SK-N-SH (cell line): ENCODE results near the gene HLA-A. TPM values are rescaled to one million over a fixed set of nuclear protein-coding genes. Genes with fewer than 3 reads are reported as not detected.

ENCODE experiments used
- CTCF ChIA-PET: fragments of 300-600, 350-600 bp; formaldehyde crosslinking; extraction: SDS; loops from one replicate; lab custom pipeline; 2021; lab: Yijun Ruan, JAX
- POLR2A ChIA-PET: fragments of 350-600 bp; sonication (Branson Sonifier 250); formaldehyde crosslinking; extraction: SDS; loops from one replicate; lab custom pipeline; 2020; ENCODE audit warnings: antibody characterized with exemption, inconsistent platforms; lab: Yijun Ruan, JAX
- DNase-seq: peaks from one replicate; pipeline ENCODE4 v3.0.0; 2012
- H2AFZ ChIP-seq: fragments of 200-600 bp; sonication (generic); 2 replicates; pipeline ENCODE4 v1.8.1; 2016; ENCODE audit warnings: antibody characterized with exemption, mild to moderate bottlenecking, low read depth
- H3F3A ChIP-seq: fragments of 200-600 bp; sonication (generic); replicated peaks from 2 replicates; pipeline ENCODE3; 2016; ENCODE audit warnings: antibody characterized with exemption, mild to moderate bottlenecking; ENCODE audit not compliant: insufficient read depth
- H3K27ac ChIP-seq, 2 experiments: fragments of 200-500 bp in 1 of 2; fragments of 200-600 bp in 1 of 2; sonication (Bioruptor generic) in 1 of 2; sonication (generic), shearing (Covaris generic) in 1 of 2; 2 replicates each; pipeline versions ENCODE4 v1.5.1 to v1.6.1; 2014 to 2016; ENCODE audit warnings: low read depth in 2 of 2, inconsistent platforms in 1 of 2, low read length in 1 of 2, mild to moderate bottlenecking in 1 of 2, mixed read lengths in 1 of 2
- H3K27me3 ChIP-seq: fragments of 200-600 bp; sonication (generic), shearing (Covaris generic); 2 replicates; pipeline ENCODE4 v1.6.1; 2016; ENCODE audit warnings: mixed run types; ENCODE audit not compliant: insufficient read depth
- H3K36me3 ChIP-seq, 2 experiments: fragments of 200-500 bp in 1 of 2; fragments of 200-600 bp in 1 of 2; sonication (Bioruptor generic) in 1 of 2; sonication (generic) in 1 of 2; replicated peaks in 1 of 2; 2 replicates each; pipeline versions ENCODE3 to v1.5.1; 2014 to 2016; ENCODE audit warnings: low read length in 1 of 2, mild to moderate bottlenecking in 1 of 2; ENCODE audit not compliant: insufficient read depth in 2 of 2, control insufficient read depth in 1 of 2
- H3K4me1 ChIP-seq, 2 experiments: fragments of 200-500 bp in 1 of 2; fragments of 200-600 bp in 1 of 2; sonication (Bioruptor generic) in 1 of 2; sonication (generic), shearing (Covaris generic) in 1 of 2; 2 replicates each; pipeline versions ENCODE4 v1.5.1 to v1.6.1; 2014 to 2016; ENCODE audit warnings: low read depth in 1 of 2, low read length in 1 of 2, mixed run types in 1 of 2; ENCODE audit not compliant: insufficient read depth in 2 of 2, control insufficient read depth in 1 of 2
- H3K4me2 ChIP-seq: fragments of 200-600 bp; sonication (generic), shearing (Covaris generic); 2 replicates; pipeline ENCODE4 v1.6.1; 2017; ENCODE audit warnings: mixed run types
- H3K4me3 ChIP-seq, 2 experiments: fragments of 200-500 bp in 1 of 2; fragments of 200-600 bp in 1 of 2; sonication (Bioruptor generic) in 1 of 2; sonication (generic), shearing (Covaris generic) in 1 of 2; 2 replicates each; pipeline versions ENCODE4 v1.5.1 to v1.8.1; 2014 to 2016; ENCODE audit warnings: low read depth in 2 of 2, inconsistent platforms in 1 of 2, low read length in 1 of 2, mild to moderate bottlenecking in 1 of 2, mixed read lengths in 1 of 2, moderate library complexity in 1 of 2
- H3K79me2 ChIP-seq: fragments of 200-600 bp; sonication (generic); 2 replicates; pipeline ENCODE4 v1.8.1; 2017; ENCODE audit warnings: mild to moderate bottlenecking; ENCODE audit not compliant: insufficient read depth
- H3K9ac ChIP-seq: fragments of 200-600 bp; sonication (generic); 2 replicates; pipeline ENCODE4 v1.6.1; 2017; ENCODE audit warnings: mixed run types
- H3K9me2 ChIP-seq: fragments of 200-600 bp; sonication (generic); 2 replicates; pipeline ENCODE4 v1.6.1; 2017; ENCODE audit warnings: mixed run types
- H3K9me3 ChIP-seq: fragments of 200-600 bp; sonication (generic); 2 replicates; pipeline ENCODE4 v1.6.1; 2017; ENCODE audit warnings: mixed run types, mild to moderate bottlenecking, moderate library complexity
- H4K20me1 ChIP-seq: fragments of 200-600 bp; sonication (generic); 2 replicates; pipeline ENCODE4 v1.6.1; 2017; ENCODE audit warnings: mild to moderate bottlenecking, mixed run types; ENCODE audit not compliant: insufficient read depth
- EP300 ChIP-seq, 2 experiments: IDR thresholded peaks; 2 replicates each; pipeline versions ENCODE4 v1.4.0 to v1.6.1; 2012; ENCODE audit warnings: borderline replicate concordance in 1 of 2, low read depth in 1 of 2, low read length in 1 of 2
- FOSL2 ChIP-seq: IDR thresholded peaks from 2 replicates; pipeline ENCODE4 v1.4.0; 2012; ENCODE audit warnings: low read depth, mild to moderate bottlenecking, moderate library complexity, borderline replicate concordance
- GABPA ChIP-seq: IDR thresholded peaks from 2 replicates; pipeline ENCODE4 v1.4.0; 2012; ENCODE audit warnings: low read depth, mild to moderate bottlenecking
- GATA2 ChIP-seq: sonication (generic); formaldehyde crosslinking; IDR thresholded peaks from 2 replicates; pipeline ENCODE4 v1.5.0; 2020; ENCODE audit warnings: mild to moderate bottlenecking, missing genetic modification reagents
- JUND ChIP-seq: IDR thresholded peaks from 2 replicates; pipeline ENCODE4 v1.4.0; 2012
- MAX ChIP-seq: IDR thresholded peaks from 2 replicates; pipeline ENCODE4 v1.4.0; 2012; ENCODE audit warnings: low read depth
- NRF1 ChIP-seq: IDR thresholded peaks from 2 replicates; pipeline ENCODE4 v1.6.1; 2012; ENCODE audit warnings: low read depth, mild to moderate bottlenecking, low read length
- PBX3 ChIP-seq: IDR thresholded peaks from 2 replicates; pipeline ENCODE4; 2012
- POLR2AphosphoS5 ChIP-seq: IDR thresholded peaks from 2 replicates; pipeline ENCODE4 v1.6.1; 2012; ENCODE audit warnings: low read depth, low read length
- RCOR1 ChIP-seq: fragments of 150-350 bp; IDR thresholded peaks from 2 replicates; pipeline ENCODE4 v1.6.1; 2017; ENCODE audit warnings: antibody characterized with exemption, low read length
- RFX5 ChIP-seq: IDR thresholded peaks from 2 replicates; pipeline ENCODE4 v1.6.1; 2012; ENCODE audit warnings: mild to moderate bottlenecking, improper control_type of control experiment, low read length
- RXRA ChIP-seq: IDR thresholded peaks from 2 replicates; pipeline ENCODE4 v1.4.0; 2012; ENCODE audit warnings: low read depth, mild to moderate bottlenecking, borderline replicate concordance
- SIN3A ChIP-seq: IDR thresholded peaks from 2 replicates; pipeline ENCODE4 v1.6.1; 2012; ENCODE audit warnings: low read depth, mild to moderate bottlenecking, low read length, moderate library complexity, borderline replicate concordance
- TCF12 ChIP-seq: IDR thresholded peaks from 2 replicates; pipeline ENCODE4 v1.4.0; 2012
- TEAD4 ChIP-seq: IDR thresholded peaks from 2 replicates; pipeline ENCODE4 v1.4.0; 2012; ENCODE audit warnings: mild to moderate bottlenecking, borderline replicate concordance; ENCODE audit not compliant: insufficient read depth
- USF1 ChIP-seq: IDR thresholded peaks from 2 replicates; pipeline ENCODE4 v1.4.0; 2012; ENCODE audit warnings: low read depth, borderline replicate concordance
- ZBTB33 ChIP-seq: IDR thresholded peaks from 2 replicates; pipeline ENCODE4 v1.4.0; 2012; ENCODE audit warnings: low read depth, borderline replicate concordance
- whole genome bisulfite sequencing: methylation state at CpG from one replicate; pipeline ENCODE4 v1.1.6; 2017; ENCODE audit warnings: low lambda C conversion rate; 5-methylcytosine and 5-hydroxymethylcytosine counted together
- polyA plus RNA-seq, 3 experiments: library from polyadenylated mRNA; depleted of rRNA; stranded (reverse); fragments of >200 nt; gene quantifications; 2 replicates each; pipeline ENCODE4 v1.2.3, GENCODE V29; 2012
- TF ChIP-seq, protein P1 (sequence below): fragments of 200-600 bp; sonication (generic); IDR thresholded peaks from 2 replicates; pipeline ENCODE4 v1.6.1; 2017; ENCODE audit warnings: antibody characterized with exemption, mild to moderate bottlenecking, moderate library complexity
- TF ChIP-seq, protein P2 (sequence below): fragments of 150-350 bp; IDR thresholded peaks from 2 replicates; pipeline ENCODE4 v1.6.1; 2016; ENCODE audit warnings: mild to moderate bottlenecking, low read depth, low read length

The HLA-A gene
- polyA plus RNA-seq, 1 of the 3 experiments (the other 2 are of a cell fraction), result 312 TPM

DNA sequence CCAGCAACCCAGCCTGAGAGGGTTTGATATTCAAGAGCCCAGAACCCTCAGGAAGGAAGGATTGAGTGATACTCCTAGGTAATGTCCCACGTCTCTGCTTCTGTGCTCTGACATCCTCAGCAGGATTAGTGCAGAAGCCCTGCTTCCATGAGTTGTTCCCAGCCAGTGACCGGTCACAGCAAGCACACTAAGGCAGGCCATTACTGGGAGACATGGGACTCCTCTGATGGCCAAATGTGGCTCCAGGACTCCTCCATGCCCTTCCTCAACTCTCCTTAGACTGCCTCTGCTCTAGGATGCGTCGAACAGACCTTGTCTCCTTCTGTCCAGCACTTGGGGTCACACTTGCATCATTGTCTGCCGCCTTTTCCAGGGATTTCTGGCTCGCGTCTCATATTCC is 7.6 kb downstream of the HLA-A start:
- Histone ChIP-seq H3K4me1 (peaks cover 0 to 3% of the 10 kb centered on the region in 2 experiments; a peak in 2 of 4 replicates), H3K27me3 (no peaks in the 10 kb centered on the region), H3K27ac (no peak overlapping the region), H3K36me3 (peaks cover 0 to 6% of the 10 kb centered on the region in 2 experiments), H3K9me2 (no peaks in the 10 kb centered on the region), H3K4me2 (no peak overlapping the region), H3K9ac (no peak overlapping the region), H3K4me3 (no peak overlapping the region), H3F3A (no peaks in the 10 kb centered on the region), H2AFZ (no peak overlapping the region), H4K20me1 (no peaks in the 10 kb centered on the region), H3K79me2 (no peaks in the 10 kb centered on the region), H3K9me3 (no peaks in the 10 kb centered on the region)
- ChIA-PET POLR2A (no interaction called here), CTCF (no interaction called here)
- 69% methylated on average over 6 of the region's 7 CpGs for WGBS
- DNase-seq, result no peak
- no peak for TF ChIP-seq USF1
- TF ChIP-seq NRF1, result no peak
- TF ChIP-seq MAX, result no peak
- TF ChIP-seq, protein P1, sequence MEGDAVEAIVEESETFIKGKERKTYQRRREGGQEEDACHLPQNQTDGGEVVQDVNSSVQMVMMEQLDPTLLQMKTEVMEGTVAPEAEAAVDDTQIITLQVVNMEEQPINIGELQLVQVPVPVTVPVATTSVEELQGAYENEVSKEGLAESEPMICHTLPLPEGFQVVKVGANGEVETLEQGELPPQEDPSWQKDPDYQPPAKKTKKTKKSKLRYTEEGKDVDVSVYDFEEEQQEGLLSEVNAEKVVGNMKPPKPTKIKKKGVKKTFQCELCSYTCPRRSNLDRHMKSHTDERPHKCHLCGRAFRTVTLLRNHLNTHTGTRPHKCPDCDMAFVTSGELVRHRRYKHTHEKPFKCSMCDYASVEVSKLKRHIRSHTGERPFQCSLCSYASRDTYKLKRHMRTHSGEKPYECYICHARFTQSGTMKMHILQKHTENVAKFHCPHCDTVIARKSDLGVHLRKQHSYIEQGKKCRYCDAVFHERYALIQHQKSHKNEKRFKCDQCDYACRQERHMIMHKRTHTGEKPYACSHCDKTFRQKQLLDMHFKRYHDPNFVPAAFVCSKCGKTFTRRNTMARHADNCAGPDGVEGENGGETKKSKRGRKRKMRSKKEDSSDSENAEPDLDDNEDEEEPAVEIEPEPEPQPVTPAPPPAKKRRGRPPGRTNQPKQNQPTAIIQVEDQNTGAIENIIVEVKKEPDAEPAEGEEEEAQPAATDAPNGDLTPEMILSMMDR, result no peak

DNA sequence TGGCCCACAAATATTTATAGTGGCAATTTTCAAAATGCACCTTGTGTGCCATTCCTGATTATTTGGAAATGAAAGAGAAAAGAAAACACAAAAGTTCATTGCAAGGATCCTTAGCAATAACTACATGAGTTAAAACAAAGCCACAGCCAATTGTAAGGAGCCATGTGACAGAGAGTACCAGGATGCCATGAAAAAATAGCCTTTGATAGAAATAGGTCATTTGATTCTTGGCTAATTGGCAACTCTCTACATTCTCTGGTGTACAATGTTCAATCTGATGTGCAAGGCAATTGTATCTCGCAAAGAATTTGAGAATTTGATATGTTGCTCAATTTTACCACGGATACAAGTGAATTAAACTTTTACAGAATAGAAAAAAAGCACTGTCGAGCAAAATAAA is 9.6 kb downstream of the HLA-A start:
- no peak overlapping the region for H3K27ac ChIP-seq
- H3K27me3 ChIP-seq, result no peaks in the 10 kb centered on the region
- H3K4me1 ChIP-seq, result peaks cover 0 to 3% of the 10 kb centered on the region in 2 experiments; a peak in 2 of 4 replicates
- POLR2A ChIA-PET, result no interaction called here
- H3K36me3 ChIP-seq, result peaks cover 0 to 6% of the 10 kb centered on the region in 2 experiments
- no peak overlapping the region for H3K4me2 ChIP-seq
- H2AFZ ChIP-seq, result no peak overlapping the region
- no peak for DNase-seq
- no peaks in the 10 kb centered on the region for H4K20me1 ChIP-seq
- no peaks in the 10 kb centered on the region for H3K9me2 ChIP-seq
- no peak overlapping the region for H3K9ac ChIP-seq
- no peaks in the 10 kb centered on the region for H3K9me3 ChIP-seq
- H3F3A ChIP-seq, result no peaks in the 10 kb centered on the region
- H3K4me3 ChIP-seq, result no peak overlapping the region
- H3K79me2 ChIP-seq, result no peaks in the 10 kb centered on the region
- WGBS, result 75% methylated on average over 3 of the region's 3 CpGs
- CTCF ChIA-PET, result interaction anchor here (1.4 kb wide), 1 partner anchor 20 kb away, joined by 3 read pairs; no protein-coding TSS in a partner anchor
- TF ChIP-seq RFX5 (no peak), EP300 (IDR thresholded peaks at IDR 0.05; ENCODE audit: borderline replicate concordance in 1 of 2, low read depth in 1 of 2, low read length in 1 of 2) (no peak), GATA2 (CRISPR knock-in tag) (no peak), TEAD4 (no peak), PBX3 (no peak), POLR2AphosphoS5 (no peak), TCF12 (no peak), JUND (no peak), GABPA (no peak), SIN3A (no peak), FOSL2 (no peak), RCOR1 (no peak), ZBTB33 (no peak), RXRA (no peak)
- TF ChIP-seq, protein P2, sequence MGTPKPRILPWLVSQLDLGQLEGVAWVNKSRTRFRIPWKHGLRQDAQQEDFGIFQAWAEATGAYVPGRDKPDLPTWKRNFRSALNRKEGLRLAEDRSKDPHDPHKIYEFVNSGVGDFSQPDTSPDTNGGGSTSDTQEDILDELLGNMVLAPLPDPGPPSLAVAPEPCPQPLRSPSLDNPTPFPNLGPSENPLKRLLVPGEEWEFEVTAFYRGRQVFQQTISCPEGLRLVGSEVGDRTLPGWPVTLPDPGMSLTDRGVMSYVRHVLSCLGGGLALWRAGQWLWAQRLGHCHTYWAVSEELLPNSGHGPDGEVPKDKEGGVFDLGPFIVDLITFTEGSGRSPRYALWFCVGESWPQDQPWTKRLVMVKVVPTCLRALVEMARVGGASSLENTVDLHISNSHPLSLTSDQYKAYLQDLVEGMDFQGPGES, result no peak
- TF ChIP-seq, protein P1, result no peak
